K562 (cell line): ENCODE measurements around the gene MEDAG. TPM values are rescaled to one million over a fixed set of nuclear protein-coding genes. Genes with fewer than 3 reads are reported as not detected.

Experiments
- ATAC-seq: fragments of 200-7000 bp; cut with Tn5 transposase; 3 replicates; pipeline ENCODE4 v1.9.1; 2020; ENCODE audit warnings: moderate library complexity
- BruUV-seq: library from RNA; stranded (reverse); fragments of 400-500 nt; replicated peaks from 2 replicates; lab custom pipeline; 2021; lab: Mats Ljungman, UMichigan
- CTCF ChIA-PET: fragments of 300-600 bp; formaldehyde crosslinking; extraction: SDS; loops from one replicate; lab custom pipeline; 2021; ENCODE audit warnings: low intra/inter-chr PET ratio; lab: Yijun Ruan, JAX
- POLR2A ChIA-PET: fragments of 300-600, 350-650 bp; sonication (Branson Sonifier 250); formaldehyde crosslinking; extraction: SDS; loops from one replicate; lab custom pipeline; 2021; ENCODE audit warnings: antibody characterized with exemption, inconsistent platforms; lab: Yijun Ruan, JAX
- DNase-seq, 4 experiments: peaks; one replicate each; pipeline versions ENCODE4 v3.0.0 to v3.0.0-alpha.2; 2011 to 2018; ENCODE audit warnings: low spot score in 3 of 4, mixed read lengths in 3 of 4; ENCODE audit errors: extremely low read depth in 1 of 4
- FAIRE-seq: peaks from 2 replicates; lab custom pipeline; 2011; peaks lifted over from hg19 to GRCh38; lab: Jason Lieb, UNC
- H2AFZ ChIP-seq: 2 replicates; pipeline ENCODE4 v1.6.0; 2011; ENCODE audit warnings: low read depth, low read length, control low read depth, inconsistent platforms
- H3K27ac ChIP-seq: fragments of 200-600 bp; 3 replicates; pipeline ENCODE4 v1.8.0; 2011; ENCODE audit warnings: low read depth, mild to moderate bottlenecking, control low read depth, inconsistent platforms, low read length, moderate library complexity, mixed read lengths; ENCODE audit errors: extremely low read depth
- H3K27me3 ChIP-seq, 2 experiments: fragments of 300-600 bp in 1 of 2; 2 replicates in 1 of 2; 3 replicates in 1 of 2; pipeline versions ENCODE4 v1.6.0 to v1.8.0; 2011; ENCODE audit warnings: inconsistent platforms in 2 of 2, low read length in 2 of 2, mild to moderate bottlenecking in 1 of 2, mixed read lengths in 1 of 2, moderate library complexity in 1 of 2; ENCODE audit not compliant: control insufficient read depth in 2 of 2, insufficient read depth in 2 of 2
- H3K36me3 ChIP-seq: fragments of 300-600 bp; 3 replicates; pipeline ENCODE4 v1.8.0; 2011; ENCODE audit warnings: mild to moderate bottlenecking, low read length, inconsistent platforms; ENCODE audit not compliant: control insufficient read depth, insufficient read depth
- H3K4me1 ChIP-seq, 2 experiments: fragments of 200-600 bp in 1 of 2; replicated peaks in 1 of 2; 2 replicates in 1 of 2; 3 replicates in 1 of 2; pipeline versions ENCODE4 v1.5.1 to v1.8.0; 2011; ENCODE audit warnings: inconsistent platforms in 2 of 2, low read length in 2 of 2, mild to moderate bottlenecking in 1 of 2, mixed read lengths in 1 of 2, moderate library complexity in 1 of 2; ENCODE audit not compliant: control insufficient read depth in 2 of 2, insufficient read depth in 2 of 2
- H3K4me2 ChIP-seq: 2 replicates; pipeline ENCODE4 v1.6.1; 2011; ENCODE audit warnings: low read length, control low read depth, inconsistent platforms, mixed read lengths; ENCODE audit not compliant: insufficient read depth
- H3K4me3 ChIP-seq: fragments of 200-600 bp; sonication (generic), shearing (Covaris generic); 2 replicates; pipeline ENCODE4 v1.5.1; 2016; ENCODE audit warnings: control low read depth, inconsistent platforms
- H3K79me2 ChIP-seq: fragments of 200-600 bp; 3 replicates; pipeline ENCODE4 v1.8.0; 2011; ENCODE audit warnings: low read length, inconsistent platforms; ENCODE audit not compliant: control insufficient read depth, insufficient read depth
- H3K9ac ChIP-seq, 2 experiments: 2 replicates each; pipeline versions ENCODE4 v1.6.0 to v1.6.1; 2011; ENCODE audit warnings: low read depth in 2 of 2, low read length in 2 of 2, control low read depth in 1 of 2, inconsistent platforms in 1 of 2, mild to moderate bottlenecking in 1 of 2, mixed read lengths in 1 of 2; ENCODE audit not compliant: insufficient read depth in 1 of 2
- H3K9me1 ChIP-seq: one replicate; pipeline ENCODE4 v1.6.0; 2011; ENCODE audit warnings: inconsistent platforms, mild to moderate bottlenecking, low read length, moderate library complexity; ENCODE audit not compliant: control insufficient read depth, insufficient read depth
- H3K9me3 ChIP-seq: replicated peaks from 2 replicates; pipeline ENCODE4 v1.5.1; 2011; ENCODE audit warnings: low read depth, low read length, inconsistent platforms; ENCODE audit not compliant: control insufficient read depth, insufficient read depth
- H4K20me1 ChIP-seq: replicated peaks from 2 replicates; pipeline ENCODE4 v1.6.1; 2011; ENCODE audit warnings: low read length, inconsistent platforms, mixed read lengths; ENCODE audit not compliant: control insufficient read depth, insufficient read depth
- GTF2E2 ChIP-seq: fragments of 200-800 bp; sonication (Bioruptor generic); IDR thresholded peaks from 2 replicates; pipeline ENCODE4 v1.6.1; 2016; ENCODE audit warnings: missing genetic modification characterization, missing compliant biosample characterization
- HNRNPLL ChIP-seq: fragments of 200-400 bp; formaldehyde crosslinking; IDR thresholded peaks from 2 replicates; pipeline ENCODE4 v1.6.1; 2017; ENCODE audit warnings: low read length, low read depth, mild to moderate bottlenecking; ENCODE audit not compliant: poor library complexity, severe bottlenecking
- MTA2 ChIP-seq: fragments of 450-650 bp; IDR thresholded peaks from 2 replicates; pipeline ENCODE4 v1.6.1; 2016; ENCODE audit warnings: low read depth
- NONO ChIP-seq, 2 experiments: fragments of 200-400 bp in 1 of 2; fragments of 450-650 bp in 1 of 2; formaldehyde crosslinking in 1 of 2; IDR thresholded peaks; 2 replicates each; pipeline ENCODE4 v1.6.1; 2017; ENCODE audit warnings: low read depth in 2 of 2, mild to moderate bottlenecking in 2 of 2, moderate library complexity in 2 of 2, low read length in 1 of 2
- SETDB1 ChIP-seq: IDR thresholded peaks from one replicate; pipeline ENCODE4 v1.6.1; 2012; ENCODE audit warnings: low read length, control low read depth, inconsistent platforms
- SRSF1 ChIP-seq: fragments of 200-400 bp; formaldehyde crosslinking; IDR thresholded peaks from 2 replicates; pipeline ENCODE4 v1.6.1; 2017; ENCODE audit warnings: mild to moderate bottlenecking, low read depth, low read length, moderate library complexity
- TCF7 ChIP-seq: sonication (generic); IDR thresholded peaks from 2 replicates; pipeline ENCODE4 v1.6.1; 2016; ENCODE audit warnings: antibody characterized with exemption, borderline replicate concordance
- TEAD2 ChIP-seq: fragments of 450-650 bp; IDR thresholded peaks from 2 replicates; pipeline ENCODE4 v1.6.1; 2016; ENCODE audit warnings: missing genetic modification characterization, control low read depth, missing compliant biosample characterization
- ZBTB7A ChIP-seq: IDR thresholded peaks from 2 replicates; pipeline ENCODE4 v1.6.1; 2011; ENCODE audit warnings: low read depth, mild to moderate bottlenecking, low read length, moderate library complexity, borderline replicate concordance; ENCODE audit not compliant: control insufficient read depth
- ZFPM2 ChIP-seq: fragments of 250-450 bp; sonication (Bioruptor Pico); IDR thresholded peaks from 2 replicates; pipeline ENCODE4 v1.5.1; 2022; ENCODE audit warnings: mild to moderate bottlenecking
- ZNF165 ChIP-seq: fragments of 250-450 bp; sonication (Bioruptor Pico); IDR thresholded peaks from 2 replicates; pipeline ENCODE4 v1.4.0; 2020; ENCODE audit warnings: borderline replicate concordance
- WGBS: fragments of 100-300 bp; shearing (Covaris generic); methylation state at CpG from one replicate; pipeline ENCODE4 v1.1.6; 2016; ENCODE audit warnings: low coverage, mixed read lengths; ENCODE audit not compliant: insufficient coverage; ENCODE audit errors: missing lambda C conversion rate; 5-methylcytosine and 5-hydroxymethylcytosine counted together
- in situ Hi-C: fragments of 300-500 bp; cut with MboI; formaldehyde crosslinking; loops from 4 replicates; pipeline ENCODE4 v1.15.0; 2018; ENCODE audit warnings: inconsistent platforms, mixed read lengths
- intact Hi-C: fragments of 100-400 bp; cut with micrococcal nuclease; formaldehyde crosslinking; loops from 2 replicates; pipeline ENCODE4 v1.14.2; 2022
- polyA plus RNA-seq, 8 experiments: library from polyadenylated mRNA; depleted of rRNA in 4 of 8; stranded (reverse) in 5 of 8; unstranded in 3 of 8; fragments of >200 nt; fragmentation: Nextera tagmentation in 2 of 8; fragmentation: Illumina TruSeq in 1 of 8; extraction: Ambion mirVana in 2 of 8; extraction: Trizol in 1 of 8; gene quantifications; 2 replicates each; pipeline versions ENCODE4 v1.2.1 to v1.2.3, GENCODE V29; 2011 to 2014; ENCODE audit warnings: inconsistent platforms in 1 of 8, missing spikeins in 1 of 8
- total RNA-seq, 7 experiments: library from RNA; depleted of rRNA in 6 of 7; stranded (reverse); fragments of >200 nt in 6 of 7; fragmentation: Illumina TruSeq in 2 of 7; extraction: Trizol in 2 of 7; gene quantifications; 2 replicates each; pipeline versions ENCODE4 v1.2.1 to v1.2.3, GENCODE V29; 2011 to 2021; ENCODE audit warnings: low replicate concordance in 1 of 7
- TF ChIP-seq, protein P1 (sequence below): fragments of 250-450 bp; sonication (Bioruptor Pico); IDR thresholded peaks from 2 replicates; pipeline ENCODE4 v1.5.0; 2022; ENCODE audit warnings: mild to moderate bottlenecking

The MEDAG gene
- total and polyA plus RNA-seq, 9 of the 15 experiments (the other 6 are each of a cell fraction or from before 2014, with no cell fraction given) = not detected

DNA sequence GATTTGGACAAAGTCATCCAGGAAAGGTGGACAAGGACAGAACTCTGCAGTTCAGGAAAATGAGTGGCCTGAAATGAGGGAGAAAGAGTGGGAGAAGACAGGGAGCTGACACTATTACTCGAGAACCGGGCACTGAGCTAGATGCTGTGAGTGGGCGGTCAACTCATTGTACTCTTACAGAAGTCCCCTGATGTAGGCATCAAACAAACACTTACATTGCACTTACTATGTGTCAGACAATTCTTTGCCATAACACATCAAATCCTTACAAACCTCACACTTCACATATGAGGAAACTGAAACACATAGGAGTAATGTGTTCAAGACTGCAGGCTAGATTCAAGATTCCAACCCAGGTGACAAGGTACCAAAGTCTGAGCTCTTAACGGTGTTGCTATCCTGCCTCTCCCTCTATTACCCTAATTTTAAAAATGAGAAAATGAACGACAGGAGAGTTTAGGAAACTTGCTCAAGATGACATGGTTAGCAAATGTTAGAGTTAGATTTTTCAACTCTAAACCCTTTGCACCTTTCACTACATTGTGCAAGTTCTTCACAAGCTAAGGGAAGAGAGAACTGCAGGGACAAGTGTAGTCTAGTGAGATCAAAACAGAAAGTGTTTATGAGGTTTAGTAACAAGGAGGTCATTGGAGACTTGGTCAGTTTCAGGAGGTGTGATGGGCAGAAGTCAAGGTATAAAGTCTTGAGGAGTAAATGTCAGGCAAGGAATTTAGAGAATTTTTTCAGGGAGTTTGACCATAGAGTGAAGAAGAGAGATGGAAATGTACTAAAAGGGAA lies 4.9 kb upstream of the MEDAG start:
- CTCF ChIA-PET = no interaction called here
- no TSS peak for BruUV-seq

More for the DNA sequence above, 4.9 kb upstream of the MEDAG start:
- Histone ChIP-seq H3K27me3 (no peaks in the 10 kb centered on the region; a peak in 1 of 5 replicates), H3K9ac (no peak overlapping the region), H3K4me3 (no peak overlapping the region), H3K9me3 (no peaks in the 10 kb centered on the region), H3K36me3 (no peaks in the 10 kb centered on the region), H3K79me2 (no peaks in the 10 kb centered on the region), H3K4me1 (no peaks in the 10 kb centered on the region), H3K4me2 (no peak overlapping the region), H2AFZ (no peak overlapping the region), H3K27ac (no peak overlapping the region), H4K20me1 (no peaks in the 10 kb centered on the region), H3K9me1 (no peaks in the 10 kb centered on the region)
- intact Hi-C loops = no loop called here
- DNase-seq (no peak), ATAC-seq (no peak), FAIRE-seq (no peak)
- 0% methylated on average over 4 of the region's 5 CpGs for WGBS
- in situ Hi-C loops = no loop called here
- POLR2A ChIA-PET = no interaction called here
- TF ChIP-seq ZBTB7A (no peak), MTA2 (no peak), SRSF1 (no peak), ZFPM2 (CRISPR knock-in tag) (no peak), GTF2E2 (tag) (no peak), TEAD2 (tag) (no peak), SETDB1 (no peak), HNRNPLL (no peak), ZNF165 (CRISPR knock-in tag) (no peak), NONO (IDR thresholded peaks at IDR 0.05; ENCODE audit: low read depth in 2 of 2, low read length in 1 of 2) (no peak), TCF7 (no peak)
- TF ChIP-seq, protein P1, sequence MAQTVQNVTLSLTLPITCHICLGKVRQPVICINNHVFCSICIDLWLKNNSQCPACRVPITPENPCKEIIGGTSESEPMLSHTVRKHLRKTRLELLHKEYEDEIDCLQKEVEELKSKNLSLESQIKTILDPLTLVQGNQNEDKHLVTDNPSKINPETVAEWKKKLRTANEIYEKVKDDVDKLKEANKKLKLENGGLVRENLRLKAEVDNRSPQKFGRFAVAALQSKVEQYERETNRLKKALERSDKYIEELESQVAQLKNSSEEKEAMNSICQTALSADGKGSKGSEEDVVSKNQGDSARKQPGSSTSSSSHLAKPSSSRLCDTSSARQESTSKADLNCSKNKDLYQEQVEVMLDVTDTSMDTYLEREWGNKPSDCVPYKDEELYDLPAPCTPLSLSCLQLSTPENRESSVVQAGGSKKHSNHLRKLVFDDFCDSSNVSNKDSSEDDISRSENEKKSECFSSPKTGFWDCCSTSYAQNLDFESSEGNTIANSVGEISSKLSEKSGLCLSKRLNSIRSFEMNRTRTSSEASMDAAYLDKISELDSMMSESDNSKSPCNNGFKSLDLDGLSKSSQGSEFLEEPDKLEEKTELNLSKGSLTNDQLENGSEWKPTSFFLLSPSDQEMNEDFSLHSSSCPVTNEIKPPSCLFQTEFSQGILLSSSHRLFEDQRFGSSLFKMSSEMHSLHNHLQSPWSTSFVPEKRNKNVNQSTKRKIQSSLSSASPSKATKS (CRISPR knock-in tag) = no peak
